HepG2 (cell line): Measurements from ENCODE around the gene CHDH. TPM values are rescaled to one million over a fixed set of nuclear protein-coding genes. Genes with fewer than 3 reads are reported as not detected.

Source experiments
- ATAC-seq: fragments of 200-7000 bp; cut with Tn5 transposase; 3 replicates; pipeline ENCODE4 v1.9.1; 2020; ENCODE audit warnings: mild to moderate bottlenecking, moderate library complexity
- BruUV-seq: library from RNA; stranded (reverse); fragments of 400-500 nt; replicated peaks from 2 replicates; lab custom pipeline; 2021; lab: Mats Ljungman, UMichigan
- CTCF ChIA-PET: fragments of 300-600 bp; formaldehyde crosslinking; extraction: SDS; loops from one replicate; lab custom pipeline; 2021; ENCODE audit warnings: low total read pairs, inconsistent platforms, low intra/inter-chr PET ratio; lab: Yijun Ruan, JAX
- POLR2A ChIA-PET: fragments of 350-600 bp; sonication (Branson Sonifier 250); formaldehyde crosslinking; loops from one replicate; lab custom pipeline; 2020; ENCODE audit warnings: antibody characterized with exemption, inconsistent platforms; lab: Yijun Ruan, JAX
- DNase-seq: peaks from one replicate; pipeline ENCODE4 v3.0.0-alpha.2; 2015; ENCODE audit warnings: low spot score
- FAIRE-seq: peaks from 3 replicates; lab custom pipeline; 2011; peaks lifted over from hg19 to GRCh38; lab: Jason Lieb, UNC
- H2AFZ ChIP-seq: one replicate; pipeline ENCODE4 v1.6.1; 2011; ENCODE audit warnings: low read length, inconsistent platforms
- H3K27ac ChIP-seq: fragments of 300-600 bp; 3 replicates; pipeline ENCODE4 v1.8.0; 2011; ENCODE audit warnings: mixed run types, mild to moderate bottlenecking, mixed read lengths, low read length, inconsistent platforms; ENCODE audit not compliant: insufficient read depth; ENCODE audit errors: extremely low read length
- H3K27me3 ChIP-seq, 2 experiments: fragments of 200-600 bp in 1 of 2; 2 replicates in 1 of 2; 3 replicates in 1 of 2; pipeline versions ENCODE4 v1.6.0 to v1.8.0; 2011; ENCODE audit warnings: low read length in 2 of 2, mild to moderate bottlenecking in 2 of 2, moderate library complexity in 2 of 2, inconsistent platforms in 1 of 2; ENCODE audit not compliant: insufficient read depth in 2 of 2, control insufficient read depth in 1 of 2
- H3K36me3 ChIP-seq, 2 experiments: fragments of 200-600 bp in 1 of 2; replicated peaks in 1 of 2; 2 replicates in 1 of 2; 3 replicates in 1 of 2; pipeline versions ENCODE4 v1.5.1 to v1.8.0; 2011; ENCODE audit warnings: low read length in 2 of 2, inconsistent platforms in 1 of 2; ENCODE audit not compliant: insufficient read depth in 2 of 2, control insufficient read depth in 1 of 2
- H3K4me1 ChIP-seq: 2 replicates; pipeline ENCODE4 v1.5.1; 2012; ENCODE audit warnings: low read length, inconsistent platforms; ENCODE audit not compliant: insufficient read depth
- H3K4me2 ChIP-seq: 2 replicates; pipeline ENCODE4 v1.6.0; 2011; ENCODE audit warnings: low read depth, low read length, inconsistent platforms
- H3K4me3 ChIP-seq, 3 experiments: fragments of 200-600 bp in 1 of 3; sonication (generic), shearing (Covaris generic) in 1 of 3; replicated peaks in 1 of 3; 2 replicates each; pipeline ENCODE4 v1.5.1; 2011 to 2016; ENCODE audit warnings: low read length in 3 of 3, inconsistent platforms in 2 of 3, low read depth in 2 of 3, mild to moderate bottlenecking in 2 of 3, control low read depth in 1 of 3, mixed read lengths in 1 of 3; ENCODE audit not compliant: insufficient read depth in 1 of 3
- H3K79me2 ChIP-seq: one replicate; pipeline ENCODE4 v1.6.1; 2011; ENCODE audit warnings: low read length, inconsistent platforms; ENCODE audit not compliant: insufficient read depth
- H3K9ac ChIP-seq: 2 replicates; pipeline ENCODE4 v1.6.0; 2011; ENCODE audit warnings: mild to moderate bottlenecking, low read depth, low read length, inconsistent platforms; ENCODE audit not compliant: insufficient read depth
- H3K9me3 ChIP-seq: 2 replicates; pipeline ENCODE4 v1.5.1; 2012; ENCODE audit warnings: mild to moderate bottlenecking, low read length
- H4K20me1 ChIP-seq: 2 replicates; pipeline ENCODE4 v1.6.0; 2011; ENCODE audit warnings: inconsistent platforms, mild to moderate bottlenecking, low read length, moderate library complexity; ENCODE audit not compliant: insufficient read depth
- AGO2 ChIP-seq: fragments of 200-400 bp; formaldehyde crosslinking; optimal IDR thresholded peaks from 2 replicates; pipeline ENCODE3; 2017; ENCODE audit warnings: mild to moderate bottlenecking, low read depth, low read length, moderate library complexity
- CEBPB ChIP-seq: IDR thresholded peaks from 2 replicates; pipeline ENCODE4 v1.6.1; 2011; ENCODE audit warnings: low read depth, low read length, improper control_type of control experiment, borderline replicate concordance
- ISX ChIP-seq: sonication (generic); formaldehyde crosslinking; conservative IDR thresholded peaks from 2 replicates; pipeline ENCODE4 v1.5.0; 2020; ENCODE audit warnings: missing genetic modification reagents
- KIAA2018 ChIP-seq: sonication (generic); formaldehyde crosslinking; IDR thresholded peaks from 2 replicates; pipeline ENCODE4 v1.5.0; 2020; ENCODE audit warnings: mild to moderate bottlenecking, missing genetic modification reagents, borderline replicate concordance
- MLX ChIP-seq: IDR thresholded peaks from 2 replicates; pipeline ENCODE4 v1.6.1; 2016
- NFRKB ChIP-seq: fragments of 450-650 bp; IDR thresholded peaks from 2 replicates; pipeline ENCODE4 v1.6.1; 2017
- NR2C2 ChIP-seq: sonication (generic); formaldehyde crosslinking; IDR thresholded peaks from 2 replicates; pipeline ENCODE4 v1.4.0; 2020; ENCODE audit warnings: missing genetic modification reagents, mild to moderate bottlenecking, moderate library complexity, borderline replicate concordance
- TEAD2 ChIP-seq: sonication (generic); formaldehyde crosslinking; IDR thresholded peaks from 2 replicates; pipeline ENCODE4 v1.9.0; 2021; ENCODE audit warnings: missing genetic modification reagents
- U2AF1 ChIP-seq: fragments of 200-400 bp; formaldehyde crosslinking; optimal IDR thresholded peaks from 2 replicates; pipeline ENCODE3; 2017; ENCODE audit warnings: mild to moderate bottlenecking, low read depth, low read length
- WGBS: methylation state at CpG from one replicate; pipeline ENCODE4 v1.1.6; 2017; ENCODE audit warnings: low lambda C conversion rate; 5-methylcytosine and 5-hydroxymethylcytosine counted together
- in situ Hi-C: cut with HindIII; loops from 2 replicates; pipeline ENCODE4 v1.10.0; 2017; ENCODE audit warnings: low pct_unique_long_range_greater_than_20kb; ENCODE audit not compliant: extremely low pct_ligation_motif_present
- intact Hi-C: fragments of 100-400 bp; cut with micrococcal nuclease; formaldehyde crosslinking; loops from one replicate; pipeline ENCODE4 v1.10.0; 2022; ENCODE audit not compliant: unreplicated experiment
- polyA plus RNA-seq, 8 experiments: library from polyadenylated mRNA; depleted of rRNA in 3 of 8; stranded (reverse) in 7 of 8; unstranded in 1 of 8; fragments of >200 nt; fragmentation: Illumina TruSeq in 4 of 8; extraction: Trizol in 4 of 8; gene quantifications; 2 replicates each; pipeline versions ENCODE4 v1.2.1 to v1.2.3, GENCODE V29; 2011 to 2016; ENCODE audit warnings: low read depth in 4 of 8, missing spikeins in 1 of 8, mixed read lengths in 1 of 8; ENCODE audit not compliant: insufficient read depth in 1 of 8
- total RNA-seq, 5 experiments: library from RNA; depleted of rRNA; stranded (reverse); fragments of >200 nt; fragmentation: Illumina TruSeq; extraction: Trizol; gene quantifications; 2 replicates each; pipeline ENCODE4 v1.2.3, GENCODE V29; 2016; ENCODE audit warnings: low read depth in 1 of 5

Gene CHDH
- total and polyA plus RNA-seq, 2 of the 13 experiments (the other 11 are each of a cell fraction or from before 2014, with no cell fraction given): 28.1 to 48.9 TPM

- TF ChIP-seq TEAD2 (CRISPR knock-in tag): no peak
These were observed 72.4 kb downstream of the CHDH start (continued) for GRCh38 chr3:53773611-53774368.

GRCh38 chr3:53773021-53773436 is 73.2 kb downstream of the CHDH start:
- TF ChIP-seq U2AF1 (no peak), MLX (CRISPR knock-in tag) (no peak), NR2C2 (CRISPR knock-in tag) (no peak), NFRKB (no peak), CEBPB (no peak), ISX (CRISPR knock-in tag) (no peak), KIAA2018 (CRISPR knock-in tag) (no peak), AGO2 (no peak)
- Histone ChIP-seq H3K4me2 (no peak overlapping the region), H3K9ac (no peak overlapping the region), H3K4me3 (no peak overlapping the region), H3K4me1 (peaks cover 4% of the 10 kb centered on the region; the same call in 1 of the 2 replicates), H3K79me2 (no peaks in the 10 kb centered on the region), H3K9me3 (no peaks in the 10 kb centered on the region), H3K27me3 (no peaks in the 10 kb centered on the region), H3K27ac (no peak overlapping the region), H2AFZ (no peak overlapping the region), H3K36me3 (no peaks in the 10 kb centered on the region), H4K20me1 (no peaks in the 10 kb centered on the region)
- 66% methylated on average over 5 of the region's 5 CpGs for WGBS
- intact Hi-C loops (no loop called here), in situ Hi-C loops (no loop called here)
- POLR2A ChIA-PET: no interaction called here
- no TSS peak for BruUV-seq
- FAIRE-seq: no peak
- no peak for DNase-seq
- CTCF ChIA-PET: no interaction called here
- ATAC-seq: no peak
